A673 (cell line): ENCODE measurements around the gene PACRG. TPM values are rescaled to one million over a fixed set of nuclear protein-coding genes. Genes with fewer than 3 reads are reported as not detected.

ENCODE experiments used
- BruUV-seq: library from RNA; stranded (reverse); fragments of 400-500 nt; replicated peaks from 2 replicates; lab custom pipeline; 2021; lab: Mats Ljungman, UMichigan
- CTCF ChIA-PET: fragments of 300-600 bp; sonication (Branson Sonifier 250); formaldehyde crosslinking; loops from one replicate; lab custom pipeline; 2022; ENCODE audit warnings: antibody characterized with exemption; lab: Charles Lee
- POLR2A ChIA-PET: fragments of 300-600 bp; sonication (Branson Sonifier 250); formaldehyde crosslinking; loops from one replicate; lab custom pipeline; 2022; ENCODE audit warnings: antibody characterized with exemption; ENCODE audit not compliant: low non-redundant PET; lab: Charles Lee
- DNase-seq: peaks from one replicate; pipeline ENCODE4 v3.0.0-alpha.2; 2015; ENCODE audit warnings: low spot score
- H3K27ac ChIP-seq: fragments of 200-600 bp; sonication (generic); 2 replicates; pipeline ENCODE4 v1.5.1; 2016; ENCODE audit warnings: mixed run types, low read depth, mild to moderate bottlenecking, mixed read lengths, antibody characterized with exemption, low read length; ENCODE audit not compliant: poor library complexity, severe bottlenecking
- H3K27me3 ChIP-seq: fragments of 200-600 bp; sonication (generic); replicated peaks from 2 replicates; pipeline ENCODE4 v1.6.1; 2017; ENCODE audit warnings: mixed run types, low read depth, mild to moderate bottlenecking, mixed read lengths, antibody characterized with exemption, low read length; ENCODE audit not compliant: insufficient read depth, poor library complexity
- H3K36me3 ChIP-seq: fragments of 200-600 bp; sonication (generic); 2 replicates; pipeline ENCODE4 v1.6.1; 2016; ENCODE audit warnings: mixed run types, mild to moderate bottlenecking, mixed read lengths, antibody characterized with exemption, low read length; ENCODE audit not compliant: insufficient read depth, poor library complexity, severe bottlenecking
- H3K4me1 ChIP-seq: fragments of 200-600 bp; sonication (generic); 2 replicates; pipeline ENCODE4 v1.6.1; 2017; ENCODE audit warnings: mixed run types, mild to moderate bottlenecking, mixed read lengths, antibody characterized with exemption, low read length; ENCODE audit not compliant: insufficient read depth, poor library complexity, severe bottlenecking
- H3K4me3 ChIP-seq: fragments of 200-600 bp; sonication (generic); 2 replicates; pipeline ENCODE4 v1.5.1; 2016; ENCODE audit warnings: low read depth, mixed run types, mild to moderate bottlenecking, mixed read lengths, low read length; ENCODE audit not compliant: poor library complexity, severe bottlenecking
- H3K9me3 ChIP-seq: fragments of 200-600 bp; sonication (generic); 2 replicates; pipeline ENCODE4 v1.6.1; 2016; ENCODE audit warnings: mixed run types, low read depth, mild to moderate bottlenecking, mixed read lengths, antibody characterized with exemption, low read length; ENCODE audit not compliant: poor library complexity, severe bottlenecking
- CTCF ChIP-seq: fragments of 300-800, 200-600 bp; sonication (generic); conservative IDR thresholded peaks from 2 replicates; pipeline ENCODE4 v1.5.1; 2017; ENCODE audit warnings: low read depth, mild to moderate bottlenecking, antibody characterized with exemption, low read length, moderate library complexity, mixed read lengths
- EZH2 ChIP-seq: fragments of 200-600 bp; sonication (generic); IDR thresholded peaks from 2 replicates; pipeline ENCODE4 v1.6.1; 2017; ENCODE audit warnings: borderline replicate concordance, low read depth, mild to moderate bottlenecking, mixed read lengths, antibody characterized with exemption, low read length; ENCODE audit not compliant: poor library complexity, severe bottlenecking
- intact Hi-C: fragments of 100-400 bp; cut with micrococcal nuclease; formaldehyde crosslinking; loops from one replicate; pipeline ENCODE4 v1.10.0; 2022; ENCODE audit not compliant: unreplicated experiment
- total RNA-seq: library from RNA; stranded (reverse); gene quantifications from 2 replicates; pipeline ENCODE4 v1.2.3, GENCODE V29; 2021

The PACRG gene
- total RNA-seq, 1 experiment from 2014 or later: not detected

- TF ChIP-seq EZH2 (no peak), CTCF (no peak)
- intact Hi-C loops: no loop called here
- H3K27ac ChIP-seq: no peak overlapping the region
Measured at GRCh38 chr6:163249651-163250101, 521.9 kb downstream of the PACRG start.

DNA sequence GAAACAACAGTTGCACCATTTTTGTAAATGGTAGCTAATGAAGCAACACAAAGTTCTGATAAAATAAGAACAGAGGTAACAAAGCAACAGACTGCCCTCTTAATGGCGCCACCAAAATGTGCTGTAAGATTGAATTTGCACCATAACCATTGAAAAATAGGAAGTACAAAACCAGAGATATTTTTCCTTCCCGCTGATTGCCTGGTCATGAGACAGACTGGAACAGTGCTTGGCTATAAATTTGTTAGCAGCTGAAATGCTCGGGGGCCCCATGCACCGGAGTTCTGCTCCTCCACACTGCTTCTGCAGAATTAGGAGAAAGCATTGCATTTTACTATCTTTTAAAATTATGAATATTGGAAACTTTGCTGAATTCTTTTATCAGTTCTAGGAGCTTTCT, 522.3 kb downstream of the PACRG start:
- no peaks in the 10 kb centered on the region for H3K36me3 ChIP-seq
- no peak overlapping the region for H3K4me3 ChIP-seq
- ChIA-PET POLR2A (no interaction called here), CTCF (no interaction called here)
- H3K27me3 ChIP-seq: no peaks in the 10 kb centered on the region
- no peak for DNase-seq
- no TSS peak for BruUV-seq
- no peaks in the 10 kb centered on the region for H3K4me1 ChIP-seq
- no peak overlapping the region for H3K27ac ChIP-seq
- no peak for TF ChIP-seq CTCF
- TF ChIP-seq EZH2: no peak
- no peaks in the 10 kb centered on the region for H3K9me3 ChIP-seq
- intact Hi-C loops: no loop called here

More at GRCh38 chr6:163249651-163250101, 521.9 kb downstream of the PACRG start:
- Histone ChIP-seq H3K4me3 (no peak overlapping the region), H3K9me3 (no peaks in the 10 kb centered on the region), H3K4me1 (no peaks in the 10 kb centered on the region), H3K36me3 (no peaks in the 10 kb centered on the region), H3K27me3 (no peaks in the 10 kb centered on the region)
- CTCF ChIA-PET: no interaction called here
- no peak for DNase-seq
- POLR2A ChIA-PET: no interaction called here
- BruUV-seq: no TSS peak

DNA sequence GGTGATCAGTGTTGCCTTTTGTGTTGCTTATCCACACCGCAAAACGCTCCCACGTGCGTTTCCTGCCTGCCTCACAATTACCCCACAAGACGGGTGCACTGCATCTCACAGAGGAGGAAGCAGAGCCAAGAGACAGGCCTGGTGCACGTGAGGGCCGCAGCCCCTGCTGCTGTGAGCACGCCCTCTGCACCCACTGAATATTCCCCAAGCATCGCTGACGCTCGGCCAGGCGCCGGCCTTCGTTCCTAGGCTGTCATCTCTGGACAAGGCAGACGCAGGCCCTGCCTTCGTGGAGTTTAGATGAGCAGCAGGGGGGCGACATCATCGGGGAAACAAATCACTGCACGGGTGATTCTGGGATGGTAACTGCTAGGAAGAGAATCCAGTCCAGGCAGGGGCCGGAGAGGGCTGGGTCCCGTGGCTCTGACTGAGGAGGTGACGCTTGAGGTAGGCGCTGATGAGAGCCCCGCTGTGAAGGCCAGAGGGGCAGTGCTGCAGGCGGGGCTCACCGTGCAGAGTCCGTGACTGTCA, 524.4 kb downstream of the PACRG start:
- TF ChIP-seq EZH2 (no peak), CTCF (no peak)

More for the DNA sequence above, 524.4 kb downstream of the PACRG start:
- H3K36me3 ChIP-seq: no peaks in the 10 kb centered on the region
- DNase-seq: no peak
- ChIA-PET POLR2A (interaction anchor here (0.7 kb wide), 1 partner anchor 10 kb away, joined by 3 read pairs; no protein-coding TSS in a partner anchor), CTCF (no interaction called here)
- no TSS peak for BruUV-seq
- intact Hi-C loops: no loop called here
- H3K4me3 ChIP-seq: no peak overlapping the region
- no peaks in the 10 kb centered on the region for H3K9me3 ChIP-seq
- no peaks in the 10 kb centered on the region for H3K4me1 ChIP-seq
- no peaks in the 10 kb centered on the region for H3K27me3 ChIP-seq
- no peak overlapping the region for H3K27ac ChIP-seq
